Activated CD4-positive, alpha-beta memory T cell treated with anti-CD3 and anti-CD28 coated beads, Interleukin-2, amount 10 ng/mL, durations not matched to agents 7 days and 5 days (primary cell): ENCODE results near the gene PRG3. TPM values are rescaled to one million over a fixed set of nuclear protein-coding genes. Genes with fewer than 3 reads are reported as not detected.

ENCODE experiments used
- CTCF ChIA-PET: fragments of 350-600 bp; sonication (Branson Sonifier 250); formaldehyde crosslinking; loops from one replicate; lab custom pipeline; 2021; ENCODE audit warnings: antibody characterized with exemption, inconsistent platforms; lab: Charles Lee
- POLR2A ChIA-PET: fragments of 350-600 bp; sonication (Branson Sonifier 250); formaldehyde crosslinking; loops from one replicate; lab custom pipeline; 2021; ENCODE audit warnings: antibody characterized with exemption; lab: Charles Lee
- DNase-seq: peaks from one replicate; pipeline ENCODE4 v3.0.0-alpha.2; 2020
- H3K27ac Mint-ChIP-seq: one replicate; pipeline ENCODE4 v1.8.0; 2021; ENCODE audit warnings: mild to moderate bottlenecking, mixed read lengths
- H3K27me3 Mint-ChIP-seq: one replicate; pipeline ENCODE4 v1.8.0; 2021; ENCODE audit warnings: mixed read lengths
- H3K36me3 Mint-ChIP-seq: one replicate; pipeline ENCODE4 v1.8.0; 2021; ENCODE audit warnings: low read depth, mixed read lengths
- H3K4me1 Mint-ChIP-seq: one replicate; pipeline ENCODE4 v1.8.0; 2021; ENCODE audit warnings: mixed read lengths
- H3K4me3 Mint-ChIP-seq: one replicate; pipeline ENCODE4 v1.8.0; 2021; ENCODE audit warnings: mild to moderate bottlenecking, mixed read lengths
- H3K9me3 Mint-ChIP-seq: one replicate; pipeline ENCODE4 v1.8.0; 2021; ENCODE audit warnings: mixed read lengths
- total RNA-seq, 2 experiments: library from RNA; stranded (reverse); gene quantifications; one replicate each; pipeline ENCODE4 v1.2.3, GENCODE V29; 2021

PRG3 gene
- total RNA-seq, 2 experiments from 2014 or later, result not detected

DNA sequence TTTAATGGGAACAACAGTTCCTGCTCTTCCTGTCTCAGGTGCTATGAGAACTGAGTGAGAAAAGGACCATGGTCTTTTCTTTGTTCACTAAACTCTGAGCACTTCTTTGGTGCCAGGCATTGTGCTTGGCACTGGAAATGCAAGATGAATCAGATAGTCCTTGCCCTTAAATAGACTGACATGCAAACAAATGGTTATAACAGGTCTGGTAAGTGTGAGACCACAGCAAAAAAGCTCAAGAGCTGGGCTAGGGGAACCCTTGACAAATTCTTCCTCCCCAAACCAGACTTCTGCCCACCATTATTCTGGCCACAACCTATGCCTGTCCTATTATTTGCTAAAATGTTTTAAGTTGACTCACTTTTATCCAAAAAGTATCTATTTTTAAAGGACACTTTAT is 40.9 kb upstream of the PRG3 start:
- peaks cover 70% of the 10 kb centered on the region for H3K4me1 Mint-ChIP-seq
- H3K36me3 Mint-ChIP-seq, result peaks cover 88% of the 10 kb centered on the region
- H3K27me3 Mint-ChIP-seq, result no peaks in the 10 kb centered on the region
- POLR2A ChIA-PET, result no interaction called here
- no peak overlapping the region for H3K27ac Mint-ChIP-seq
- no peak overlapping the region for H3K4me3 Mint-ChIP-seq
- DNase-seq, result no peak
- CTCF ChIA-PET, result interaction anchor here (0.9 to 2.0 kb wide), 2 partner anchors 14 to 71 kb away, joined by 3 to 5 read pairs; no protein-coding TSS in a partner anchor
- H3K9me3 Mint-ChIP-seq, result no peaks in the 10 kb centered on the region

- ChIA-PET CTCF (interaction anchor here (2.0 kb wide), 1 partner anchor 72 kb away, joined by 5 read pairs; no protein-coding TSS in a partner anchor), POLR2A (no interaction called here)
- H3K27ac Mint-ChIP-seq, result no peak overlapping the region
- DNase-seq, result no peak
- no peaks in the 10 kb centered on the region for H3K9me3 Mint-ChIP-seq
- no peak overlapping the region for H3K4me3 Mint-ChIP-seq
- H3K27me3 Mint-ChIP-seq, result no peaks in the 10 kb centered on the region
- peaks cover 89% of the 10 kb centered on the region for H3K36me3 Mint-ChIP-seq
- H3K4me1 Mint-ChIP-seq, result peaks cover 64% of the 10 kb centered on the region
Observed at GRCh38 chr11:57421066-57421465, 40.1 kb upstream of the PRG3 start.

DNA sequence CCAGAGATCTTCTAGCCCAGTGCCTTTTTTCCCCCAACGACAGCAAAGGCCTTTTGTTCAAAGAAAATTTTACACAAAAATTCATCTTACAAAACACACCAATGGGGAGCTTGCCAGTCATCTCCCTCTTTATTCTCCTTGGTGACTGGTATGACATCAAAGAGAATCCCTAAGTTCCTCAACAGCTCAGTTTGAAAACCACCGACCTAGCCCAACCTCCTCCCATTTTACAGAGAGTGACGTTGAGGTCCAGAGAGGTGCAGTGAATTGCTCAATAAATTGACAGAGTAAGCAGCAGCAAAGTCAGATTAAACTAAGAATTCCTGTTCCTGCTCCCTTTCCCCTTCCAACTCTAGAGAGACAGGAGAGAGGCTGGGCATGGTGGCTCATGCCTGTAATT is 38.2 kb upstream of the PRG3 start:
- ChIA-PET POLR2A (no interaction called here), CTCF (interaction anchor here (2.3 kb wide), 1 partner anchor 40 kb away, joined by 7 read pairs; no protein-coding TSS in a partner anchor)
- Mint-ChIP-seq H3K4me3 (no peak overlapping the region), H3K36me3 (peaks cover 88% of the 10 kb centered on the region), H3K27ac (no peak overlapping the region), H3K27me3 (no peaks in the 10 kb centered on the region), H3K9me3 (no peaks in the 10 kb centered on the region), H3K4me1 (peaks cover 51% of the 10 kb centered on the region)
- DNase-seq, result no peak

DNA sequence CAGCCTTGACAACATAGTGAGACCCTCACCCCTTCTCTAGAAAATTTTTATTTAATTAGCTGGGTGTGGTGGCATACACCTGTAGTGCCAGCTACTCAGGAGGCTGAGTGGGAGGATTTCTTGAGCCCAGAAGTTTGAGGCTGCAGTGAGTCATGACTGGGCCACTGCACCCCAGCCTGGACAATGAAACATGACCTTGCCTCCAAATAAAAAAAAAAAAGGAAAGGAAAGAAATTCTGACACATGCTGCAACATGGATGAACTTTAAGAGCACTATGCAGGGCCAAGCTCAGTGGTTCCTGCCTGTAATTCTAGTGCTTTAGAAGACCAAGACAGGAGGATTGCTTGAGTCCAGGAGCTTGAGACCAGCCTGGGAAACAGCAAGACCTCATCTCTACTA is 37.2 kb upstream of the PRG3 start:
- peaks cover 51% of the 10 kb centered on the region for H3K4me1 Mint-ChIP-seq
- POLR2A ChIA-PET, result interaction anchor here (1.2 to 1.9 kb wide), 2 partner anchors 9 to 17 kb away, joined by 3 to 10 read pairs; partner anchors contain the start of gene SLC43A3

DNA sequence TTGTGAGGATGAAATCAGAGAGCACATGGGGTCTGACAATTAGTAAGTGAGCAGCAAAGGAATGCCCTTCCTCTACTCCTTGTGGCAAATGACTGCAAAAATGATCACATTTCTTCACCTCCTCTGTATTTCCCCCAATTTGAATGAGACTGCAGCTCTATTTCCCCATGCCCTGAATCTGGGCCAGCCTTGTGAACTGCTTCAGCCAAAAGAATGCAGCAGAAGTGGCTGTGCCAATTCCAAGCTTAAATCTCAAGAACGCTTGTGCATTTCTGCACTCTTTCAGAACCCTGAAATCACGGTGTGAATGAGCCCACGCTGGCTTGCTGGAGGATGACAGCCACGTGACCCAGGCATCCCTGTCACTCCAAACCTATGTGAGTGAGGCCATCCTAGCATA is 36.1 kb upstream of the PRG3 start:
- peaks cover 86% of the 10 kb centered on the region for H3K36me3 Mint-ChIP-seq
- no peaks in the 10 kb centered on the region for H3K27me3 Mint-ChIP-seq
- H3K27ac Mint-ChIP-seq, result no peak overlapping the region
- peaks cover 42% of the 10 kb centered on the region for H3K4me1 Mint-ChIP-seq
- POLR2A ChIA-PET, result interaction anchor here (1.2 to 1.9 kb wide), 3 partner anchors 9 to 16 kb away, joined by 3 to 10 read pairs (median 4); partner anchors contain the start of gene SLC43A3
- no peaks in the 10 kb centered on the region for H3K9me3 Mint-ChIP-seq
- no peak overlapping the region for H3K4me3 Mint-ChIP-seq
- no peak for DNase-seq
- CTCF ChIA-PET, result interaction anchor here (1.4 kb wide), 1 partner anchor 227 kb away, joined by 4 read pairs; no protein-coding TSS in a partner anchor

More for the DNA sequence above, 37.2 kb upstream of the PRG3 start:
- no peak overlapping the region for H3K4me3 Mint-ChIP-seq
- CTCF ChIA-PET, result interaction anchor here (1.4 to 2.3 kb wide), 2 partner anchors 41 to 226 kb away, joined by 4 to 7 read pairs; no protein-coding TSS in a partner anchor
- no peak overlapping the region for H3K27ac Mint-ChIP-seq
- H3K27me3 Mint-ChIP-seq, result no peaks in the 10 kb centered on the region
- DNase-seq, result no peak
- peaks cover 88% of the 10 kb centered on the region for H3K36me3 Mint-ChIP-seq
- no peaks in the 10 kb centered on the region for H3K9me3 Mint-ChIP-seq

DNA sequence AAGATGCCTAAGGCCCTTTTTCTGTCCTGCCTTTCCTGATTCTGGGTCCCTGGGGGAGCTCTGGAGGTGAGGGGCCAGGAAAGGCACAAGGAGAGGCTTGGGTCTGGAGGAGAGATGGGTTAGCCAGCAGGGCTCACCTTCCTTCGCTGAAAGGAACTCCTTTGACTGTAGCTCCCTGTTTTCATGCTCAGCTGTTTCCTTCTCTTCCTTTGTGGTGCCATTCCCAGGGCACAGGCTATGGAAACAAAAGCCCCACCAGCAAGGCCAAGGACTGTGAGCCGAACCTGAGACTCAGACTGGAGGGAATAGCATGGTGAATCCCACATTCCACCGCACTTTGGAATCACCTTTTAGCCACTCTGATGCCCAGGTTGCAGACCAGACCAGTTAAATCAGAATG is 35.5 kb upstream of the PRG3 start:
- CTCF ChIA-PET, result no interaction called here
- peaks cover 35% of the 10 kb centered on the region for H3K4me1 Mint-ChIP-seq

GRCh38 chr11:57414612-57415212 is 33.8 kb upstream of the PRG3 start:
- Mint-ChIP-seq H3K27ac (no peak overlapping the region), H3K9me3 (no peaks in the 10 kb centered on the region), H3K4me1 (peaks cover 28% of the 10 kb centered on the region), H3K4me3 (no peak overlapping the region), H3K36me3 (peaks cover 81% of the 10 kb centered on the region), H3K27me3 (no peaks in the 10 kb centered on the region)
- DNase-seq, result no peak
- ChIA-PET POLR2A (no interaction called here), CTCF (no interaction called here)

More for the DNA sequence above, 35.5 kb upstream of the PRG3 start:
- peaks cover 84% of the 10 kb centered on the region for H3K36me3 Mint-ChIP-seq
- DNase-seq, result no peak
- no peak overlapping the region for H3K4me3 Mint-ChIP-seq
- no peaks in the 10 kb centered on the region for H3K9me3 Mint-ChIP-seq
- POLR2A ChIA-PET, result no interaction called here
- H3K27ac Mint-ChIP-seq, result no peak overlapping the region
- no peaks in the 10 kb centered on the region for H3K27me3 Mint-ChIP-seq

DNA sequence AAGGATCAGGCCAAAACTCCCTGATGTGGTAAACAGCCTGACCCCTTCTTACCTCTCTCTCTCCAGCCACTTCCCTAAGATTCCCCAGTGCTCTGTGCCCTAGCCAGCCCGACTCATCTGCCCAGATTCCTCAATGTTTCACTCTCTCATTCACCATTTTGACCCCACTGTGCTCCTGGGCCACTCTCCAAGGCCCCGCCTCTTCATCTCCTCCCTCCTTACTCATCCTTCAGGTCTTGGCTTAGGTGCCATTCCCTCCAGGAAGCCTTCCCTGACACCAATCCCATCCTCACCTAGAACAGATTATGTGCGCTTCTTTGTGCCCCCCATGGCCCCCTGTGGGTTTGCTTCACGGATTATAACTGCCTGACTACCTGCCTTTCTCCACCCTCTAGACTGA is 32.7 kb upstream of the PRG3 start:
- POLR2A ChIA-PET, result no interaction called here
- no peaks in the 10 kb centered on the region for H3K27me3 Mint-ChIP-seq
- CTCF ChIA-PET, result no interaction called here
- no peak overlapping the region for H3K4me3 Mint-ChIP-seq
- peaks cover 23% of the 10 kb centered on the region for H3K4me1 Mint-ChIP-seq
- H3K9me3 Mint-ChIP-seq, result no peaks in the 10 kb centered on the region
- peak overlapping the region; percentile 7 for H3K27ac Mint-ChIP-seq
- DNase-seq, result no peak
- H3K36me3 Mint-ChIP-seq, result peaks cover 85% of the 10 kb centered on the region

- no peak for DNase-seq
- Mint-ChIP-seq H3K27me3 (no peaks in the 10 kb centered on the region), H3K36me3 (peaks cover 85% of the 10 kb centered on the region), H3K9me3 (no peaks in the 10 kb centered on the region), H3K4me3 (no peak overlapping the region), H3K4me1 (peaks cover 49% of the 10 kb centered on the region), H3K27ac (no peak overlapping the region)
- ChIA-PET CTCF (no interaction called here), POLR2A (no interaction called here)
Observed at GRCh38 chr11:57410287-57410686, 29.3 kb upstream of the PRG3 start.

GRCh38 chr11:57409321-57410100 is 28.6 kb upstream of the PRG3 start:
- POLR2A ChIA-PET, result no interaction called here

GRCh38 chr11:57408771-57409170 is 27.8 kb upstream of the PRG3 start:
- Mint-ChIP-seq H3K27ac (no peak overlapping the region), H3K4me1 (peaks cover 46% of the 10 kb centered on the region), H3K36me3 (peaks cover 78% of the 10 kb centered on the region), H3K4me3 (no peak overlapping the region), H3K27me3 (no peaks in the 10 kb centered on the region), H3K9me3 (no peaks in the 10 kb centered on the region)
- no peak for DNase-seq
- POLR2A ChIA-PET, result interaction anchor here (1.2 kb wide), 1 partner anchor 9 kb away, joined by 4 read pairs; no protein-coding TSS in a partner anchor
- CTCF ChIA-PET, result interaction anchor here (1.0 to 1.4 kb wide), 2 partner anchors 13 to 49 kb away, joined by 3 read pairs; no protein-coding TSS in a partner anchor

More at GRCh38 chr11:57409321-57410100, 28.6 kb upstream of the PRG3 start:
- H3K4me1 Mint-ChIP-seq, result peaks cover 50% of the 10 kb centered on the region
- DNase-seq, result no peak
- H3K9me3 Mint-ChIP-seq, result no peaks in the 10 kb centered on the region
- peaks cover 82% of the 10 kb centered on the region for H3K36me3 Mint-ChIP-seq
- H3K4me3 Mint-ChIP-seq, result no peak overlapping the region
- no peak overlapping the region for H3K27ac Mint-ChIP-seq
- CTCF ChIA-PET, result no interaction called here
- H3K27me3 Mint-ChIP-seq, result no peaks in the 10 kb centered on the region

- no peak overlapping the region for H3K4me3 Mint-ChIP-seq
- DNase-seq, result no peak
- no peaks in the 10 kb centered on the region for H3K27me3 Mint-ChIP-seq
- no peaks in the 10 kb centered on the region for H3K9me3 Mint-ChIP-seq
- ChIA-PET CTCF (interaction anchor here (1.0 to 1.4 kb wide), 2 partner anchors 14 to 50 kb away, joined by 3 read pairs; no protein-coding TSS in a partner anchor), POLR2A (interaction anchor here (1.2 kb wide), 1 partner anchor 9 kb away, joined by 4 read pairs; no protein-coding TSS in a partner anchor)
- H3K27ac Mint-ChIP-seq, result no peak overlapping the region
- peaks cover 39% of the 10 kb centered on the region for H3K4me1 Mint-ChIP-seq
- peaks cover 71% of the 10 kb centered on the region for H3K36me3 Mint-ChIP-seq
Observed at GRCh38 chr11:57407941-57408475, 27.1 kb upstream of the PRG3 start.
